Transverse colon (tissue), 4 donors: ENCODE results near the gene SSTR5. TPM values are rescaled to one million over a fixed set of nuclear protein-coding genes. Genes with fewer than 3 reads are reported as not detected.
"Not testable (repeated sequence)": the region's sequence is repeated elsewhere in the genome, so short reads cannot be mapped to it uniquely, and the experiment has no call there.

Experiments used
- DNase-seq: peaks from one replicate; pipeline ENCODE4 v3.0.0-alpha.2; 2019
- H3K27ac ChIP-seq, 4 donors: fragments of 200-600 bp; sonication (generic); 2 replicates each; pipeline ENCODE4 v1.5.1; 2016 to 2018; ENCODE audit warnings: inconsistent platforms in 4 of 4
- H3K27me3 ChIP-seq: fragments of 200-600 bp; sonication (generic); 2 replicates; pipeline ENCODE4 v1.5.1; 2017; ENCODE audit warnings: inconsistent platforms
- H3K36me3 ChIP-seq, 4 donors: fragments of 200-600 bp; sonication (generic); 2 replicates each; pipeline ENCODE4 v1.5.1; 2017 to 2019; ENCODE audit warnings: inconsistent platforms in 4 of 4
- H3K4me1 ChIP-seq, 4 donors: fragments of 200-600 bp; sonication (generic); 2 replicates each; pipeline ENCODE4 v1.5.1; 2017 to 2020; ENCODE audit warnings: inconsistent platforms in 4 of 4
- H3K4me3 ChIP-seq, 4 donors: fragments of 200-600 bp; sonication (generic); 1 replicate in 1 of 4; 2 replicates in 3 of 4; pipeline versions ENCODE4 v1.5.1 to v1.6.1; 2017 to 2019; ENCODE audit warnings: inconsistent platforms in 4 of 4
- H3K9me3 ChIP-seq, 2 donors: fragments of 200-600 bp; sonication (generic); 2 replicates each; pipeline ENCODE4 v1.5.1; 2017 to 2019; ENCODE audit warnings: inconsistent platforms in 2 of 2
- CTCF ChIP-seq, 5 experiments: fragments of 200-600 bp in 3 of 5; fragments of 450-650 bp in 2 of 5; sonication (generic) in 3 of 5; IDR thresholded peaks; 1 replicate in 2 of 5; 2 replicates in 3 of 5; pipeline ENCODE4 v1.5.1; 2016 to 2017; ENCODE audit warnings: antibody characterized with exemption in 5 of 5, inconsistent platforms in 3 of 5, mild to moderate bottlenecking in 2 of 5, moderate library complexity in 1 of 5
- EP300 ChIP-seq: sonication (generic); formaldehyde crosslinking; IDR thresholded peaks from one replicate; pipeline ENCODE4 v1.6.1; 2017; ENCODE audit warnings: antibody characterized with exemption, low read depth
- POLR2A ChIP-seq: fragments of 450-650 bp; IDR thresholded peaks from one replicate; pipeline ENCODE4 v1.6.1; 2016; ENCODE audit warnings: antibody characterized with exemption, mild to moderate bottlenecking, moderate library complexity
- POLR2AphosphoS5 ChIP-seq, 3 donors: sonication (generic); formaldehyde crosslinking; IDR thresholded peaks; one replicate each; pipeline ENCODE4 v1.6.1; 2016; ENCODE audit warnings: antibody characterized with exemption in 3 of 3
- WGBS, 2 donors: methylation state at CpG; one replicate each; pipeline ENCODE4 v1.1.5; 2018; ENCODE audit warnings: low coverage in 1 of 2; 5-methylcytosine and 5-hydroxymethylcytosine counted together
- in situ Hi-C, 4 donors: fragments of 200-750 bp; cut with MboI; loops; one replicate each; pipeline versions ENCODE4 v1.15.0 to v1.15.1; 2017; ENCODE audit warnings: low sequenced_read_pairs in 3 of 4, low pct_ligation_motif_present in 1 of 4, low pct_unique_long_range_greater_than_20kb in 1 of 4
- intact Hi-C: fragments of 100-400 bp; cut with DNase I; formaldehyde crosslinking; loops from one replicate; pipeline ENCODE4 v1.15.1; 2023; ENCODE audit warnings: low total_unique reads
- total RNA-seq, 4 donors: library from RNA; depleted of rRNA; stranded (reverse); fragments of >200 nt; gene quantifications; one replicate each; pipeline ENCODE4 v1.1.0, GENCODE V29; 2016

SSTR5 gene
- total RNA-seq, 4 donors from 2014 or later, result not detected

- TF ChIP-seq EP300 (no peak), POLR2AphosphoS5 (IDR thresholded peaks at IDR 0.05) (no peak), CTCF (IDR thresholded peaks at IDR 0.05) (no peak), POLR2A (no peak)
- Histone ChIP-seq H3K4me3 (no peak overlapping the region), H3K4me1 (peaks cover 10 to 29% (median 16%) of the 10 kb centered on the region in 4 donors), H3K36me3 (no peaks in the 10 kb centered on the region), H3K27ac (no peak overlapping the region), H3K27me3 (peaks cover 54% of the 10 kb centered on the region), H3K9me3 (no peaks in the 10 kb centered on the region)
- intact Hi-C loops (no loop called here), in situ Hi-C loops (no loop called here)
- 95 to 96% methylated on average over 7 to 20 of the region's 27 CpGs for WGBS, 2 donors
- no peak for DNase-seq
Observed at GRCh38 chr16:1091992-1092552, 19.5 kb downstream of the SSTR5 start.

GRCh38 chr16:1092685-1093283 is 20.2 kb downstream of the SSTR5 start:
- Histone ChIP-seq H3K27me3 (peaks cover 54% of the 10 kb centered on the region), H3K4me1 (peaks cover 10 to 29% (median 16%) of the 10 kb centered on the region in 4 donors)
- H3K4me3 ChIP-seq, H3K36me3 ChIP-seq, H3K9me3 ChIP-seq, in situ Hi-C loops, DNase-seq, H3K27ac ChIP-seq, intact Hi-C loops: not testable (repeated sequence)
- 95 to 98% methylated on average over 8 to 36 of the region's 40 CpGs for WGBS, 2 donors

GRCh38 chr16:1093284-1094123 is 21.0 kb downstream of the SSTR5 start:
- 59 to 66% methylated on average over 8 to 62 of the region's 85 CpGs for WGBS, 2 donors
- peaks cover 10 to 25% (median 12%) of the 10 kb centered on the region in 4 donors for H3K4me1 ChIP-seq
- intact Hi-C loops, result no loop called here
- no peaks in the 10 kb centered on the region for H3K9me3 ChIP-seq
- H3K36me3 ChIP-seq, result no peaks in the 10 kb centered on the region
- in situ Hi-C loops, result no loop called here
- DNase-seq, result no peak
- peaks cover 54% of the 10 kb centered on the region for H3K27me3 ChIP-seq
- no peak overlapping the region for H3K4me3 ChIP-seq
- H3K27ac ChIP-seq, result no peak overlapping the region
- TF ChIP-seq CTCF (IDR thresholded peaks at IDR 0.05) (no peak), EP300 (no peak), POLR2AphosphoS5 (IDR thresholded peaks at IDR 0.05) (no peak), POLR2A (no peak)

GRCh38 chr16:1094124-1094479 is 21.6 kb downstream of the SSTR5 start:
- intact Hi-C loops, result no loop called here
- Histone ChIP-seq H3K4me3 (no peak overlapping the region), H3K9me3 (no peaks in the 10 kb centered on the region), H3K27me3 (peaks cover 54% of the 10 kb centered on the region), H3K27ac (no peak overlapping the region), H3K4me1 (peaks cover 6 to 19% (median 8%) of the 10 kb centered on the region in 4 donors), H3K36me3 (no peaks in the 10 kb centered on the region)
- no peak for DNase-seq
- WGBS, 2 donors, result 54% methylated on average over 11 of the region's 13 CpGs; no CpG with 5 or more reads in 1 of the 2 donors
- TF ChIP-seq POLR2A (no peak), CTCF (IDR thresholded peaks at IDR 0.05) (no peak), EP300 (no peak), POLR2AphosphoS5 (IDR thresholded peaks at IDR 0.05) (no peak)
- in situ Hi-C loops, result no loop called here
